GM20431 (cell line): ENCODE data around the gene PLXNA4.

Experiments
- in situ Hi-C: fragments of 300-500 bp; cut with MseI, MboI; formaldehyde crosslinking; loops from one replicate; pipeline ENCODE4 v1.15.0; 2020; ENCODE audit warnings: low sequenced_read_pairs; ENCODE audit not compliant: unreplicated experiment

The PLXNA4 gene

DNA sequence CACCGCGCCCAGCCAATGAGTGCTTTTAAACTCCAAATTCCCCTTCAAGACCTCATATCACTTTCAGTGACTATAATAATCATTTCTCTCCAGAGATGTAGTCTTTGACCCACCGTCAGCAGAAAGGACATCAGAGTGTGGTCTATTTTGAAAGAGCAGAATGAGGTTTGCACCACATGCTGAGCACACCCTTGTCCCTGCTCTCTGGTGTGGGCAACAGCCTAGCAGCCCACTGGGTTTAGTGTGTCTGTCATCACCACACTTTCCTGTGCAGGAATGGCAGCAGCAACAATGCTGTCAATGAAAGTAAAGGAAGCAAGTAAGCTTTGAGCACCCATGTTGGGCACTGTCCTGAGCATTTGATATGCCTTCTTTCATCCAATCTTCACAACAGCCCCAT is 122.4 kb downstream of the PLXNA4 start:
- in situ Hi-C loops = no loop called here

DNA sequence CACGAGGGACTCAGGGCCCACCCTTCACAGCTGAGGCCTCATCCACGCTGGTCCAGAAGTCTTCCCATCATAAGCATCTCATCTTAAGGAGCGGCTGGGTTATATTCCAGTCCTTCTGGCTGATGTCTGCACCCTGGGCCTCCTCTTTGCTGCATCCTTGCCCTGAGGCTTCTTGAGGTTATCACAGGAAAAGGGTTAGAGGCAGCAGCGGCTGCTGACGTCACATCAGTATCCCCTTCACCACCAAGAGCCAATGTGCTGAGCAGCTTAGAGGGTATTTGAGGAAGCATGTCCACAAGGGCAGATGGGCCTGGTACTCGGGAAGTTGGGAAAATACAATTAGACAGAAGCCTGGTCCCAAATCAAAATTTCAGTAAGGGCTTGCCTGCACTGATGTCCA is 125.1 kb downstream of the PLXNA4 start:
- in situ Hi-C loops = no loop called here

DNA sequence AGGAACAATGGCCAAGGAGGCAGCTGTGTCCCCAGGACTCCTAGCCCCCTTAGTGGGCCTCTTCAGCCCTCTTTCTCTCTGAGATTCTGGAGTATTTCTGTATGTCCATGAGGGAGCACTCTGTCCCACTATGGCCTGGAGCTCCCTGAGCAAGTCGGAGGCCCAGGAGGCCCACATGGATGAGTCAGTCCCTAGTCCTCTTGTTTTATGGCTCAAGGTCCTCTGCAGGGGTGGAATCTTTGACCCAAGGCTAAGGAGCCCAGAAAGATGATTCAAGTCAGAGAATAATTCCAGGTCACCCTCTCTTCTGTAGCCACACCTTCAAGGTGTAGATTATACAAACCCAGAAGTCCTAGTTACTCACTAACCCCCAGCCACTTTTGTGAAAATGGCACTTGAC is 125.6 kb downstream of the PLXNA4 start:
- in situ Hi-C loops = no loop called here

DNA sequence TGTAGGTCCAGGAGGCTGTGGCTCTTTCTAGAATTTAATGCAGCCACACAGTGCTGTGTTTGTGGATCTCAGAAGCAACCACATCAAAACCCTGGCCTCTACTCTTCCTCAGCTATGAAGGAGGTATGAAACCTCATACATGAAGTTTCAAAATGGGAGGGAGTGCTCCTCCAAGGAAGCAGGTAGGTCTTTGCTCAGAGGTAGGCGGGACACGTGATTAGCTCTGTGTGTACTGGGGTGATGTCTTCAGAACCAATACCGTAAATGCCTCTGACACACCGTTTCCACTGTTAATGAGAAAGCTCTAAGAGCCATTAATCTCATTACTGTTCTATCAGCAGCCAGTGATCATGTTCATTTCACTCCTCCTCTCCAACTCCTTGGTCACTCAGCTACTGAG is 126.1 kb downstream of the PLXNA4 start:
- in situ Hi-C loops = no loop called here

DNA sequence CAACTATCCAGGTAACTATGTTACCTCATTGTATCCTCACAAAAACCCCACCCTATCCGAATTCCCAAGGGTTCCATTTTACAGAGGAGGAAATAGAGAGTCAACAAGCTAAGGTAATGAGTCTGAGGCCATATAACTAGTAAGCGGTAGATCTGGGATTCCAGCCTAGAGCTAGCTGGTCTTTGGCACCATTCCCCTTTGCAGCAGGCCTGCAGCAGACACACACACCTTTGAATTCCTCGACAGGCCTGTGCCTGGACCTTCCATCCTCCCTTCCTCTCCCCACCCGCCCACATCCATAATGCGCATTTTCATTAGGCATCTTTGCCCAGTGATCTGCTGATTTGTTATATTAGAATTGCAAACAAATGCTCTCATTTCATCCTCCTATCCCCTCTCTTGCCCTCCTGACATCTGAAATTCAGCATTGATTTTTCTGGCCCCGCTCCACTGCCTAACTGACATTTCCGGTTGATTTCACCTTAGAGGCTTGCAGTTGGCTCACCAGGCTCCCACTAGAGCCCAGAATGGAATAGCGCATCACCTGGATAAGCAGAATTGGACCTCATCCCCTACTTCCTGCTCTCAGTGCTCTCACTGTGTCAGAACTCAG is 129.5 kb downstream of the PLXNA4 start:
- in situ Hi-C loops = no loop called here

DNA sequence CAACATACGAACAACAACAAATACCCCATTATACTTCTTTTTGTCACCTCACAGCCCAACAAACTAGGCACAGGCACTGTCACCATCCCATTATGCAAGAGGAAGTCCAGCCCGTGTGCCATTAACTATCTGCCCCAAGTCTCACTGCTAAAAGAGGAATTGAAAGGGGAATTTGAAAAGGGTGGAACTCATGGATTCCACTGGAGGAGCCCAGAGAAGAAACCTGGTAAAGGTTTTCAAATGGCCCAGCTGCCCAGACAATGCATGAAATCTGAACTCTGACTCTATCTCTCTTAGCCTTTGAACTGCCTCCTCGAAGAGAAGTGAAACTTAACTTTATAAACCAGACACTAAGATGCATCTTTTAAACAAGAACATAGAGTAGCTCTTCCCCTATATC is 130.0 kb downstream of the PLXNA4 start:
- in situ Hi-C loops = no loop called here

DNA sequence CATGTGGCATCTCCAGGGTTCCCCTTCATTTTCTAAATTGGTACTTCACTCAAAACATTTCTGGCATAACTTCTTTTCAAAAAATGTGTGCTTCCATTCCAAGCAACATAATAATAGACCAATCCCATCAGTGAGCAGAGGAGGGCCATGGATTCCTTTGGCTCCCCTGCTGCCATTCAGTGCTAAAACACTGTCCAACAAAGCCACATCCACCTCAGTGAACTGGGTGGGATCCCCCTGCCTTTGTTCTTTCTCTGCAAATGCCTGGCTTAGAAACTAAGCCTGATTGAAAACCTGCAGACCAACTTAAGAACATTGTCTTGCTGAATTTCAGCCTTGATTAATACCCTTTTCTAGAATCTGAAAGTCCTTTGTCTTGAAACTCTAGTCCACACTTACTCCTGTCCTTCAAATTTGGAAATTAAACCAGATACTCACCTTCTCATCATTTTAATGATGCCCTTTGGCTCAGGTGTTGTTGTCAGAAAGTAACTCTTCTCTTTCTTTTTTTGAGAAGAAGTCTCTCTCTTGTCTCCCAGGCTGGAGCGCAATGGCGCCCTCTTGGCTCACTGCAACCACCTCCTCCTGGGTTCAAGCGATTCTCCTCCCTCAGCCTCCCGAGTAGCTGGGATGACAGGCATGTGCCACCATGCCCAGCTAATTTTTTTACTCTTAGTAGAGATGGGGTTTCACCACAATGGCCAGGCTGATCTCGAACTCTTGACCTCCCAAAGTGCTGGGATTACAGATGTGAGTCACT is 132.3 kb downstream of the PLXNA4 start:
- in situ Hi-C loops = no loop called here

DNA sequence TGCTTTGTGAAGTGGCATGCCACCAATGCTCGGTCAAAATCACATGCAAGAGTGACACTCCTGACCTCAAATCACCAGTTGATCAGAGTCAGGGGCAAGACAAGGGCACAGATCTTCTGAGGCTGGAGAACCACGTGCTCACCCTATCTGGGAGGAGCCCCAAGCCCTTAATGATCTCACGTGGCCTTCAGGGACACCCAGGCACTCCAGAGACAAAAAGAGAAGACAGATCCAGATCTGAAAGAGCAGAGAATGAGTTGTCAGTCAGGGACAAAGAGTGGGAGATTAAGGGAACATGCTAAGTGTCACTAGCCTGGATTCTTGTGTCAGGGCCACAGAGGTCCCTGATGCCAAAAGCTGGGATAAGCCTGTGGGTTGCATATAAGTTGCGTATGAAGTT is 134.3 kb downstream of the PLXNA4 start:
- in situ Hi-C loops = no loop called here

DNA sequence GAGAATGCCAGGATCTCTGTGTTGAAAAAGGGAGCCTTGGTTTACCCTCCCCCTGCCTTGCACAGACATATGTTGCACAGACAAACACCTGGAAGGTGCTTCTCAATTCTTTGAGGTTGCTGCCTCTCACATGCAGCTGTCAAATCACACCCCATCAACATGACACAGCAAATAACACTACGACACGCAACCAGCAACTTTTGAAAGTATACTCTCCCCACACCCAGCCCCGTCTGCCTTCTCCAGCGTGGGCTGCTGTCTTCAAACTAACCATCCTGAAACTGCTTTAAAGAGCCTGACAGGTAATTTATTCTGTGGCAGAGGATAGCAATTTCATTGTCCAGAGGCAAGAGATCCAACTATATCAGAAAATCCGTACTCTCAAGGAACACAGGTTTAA is 136.1 kb downstream of the PLXNA4 start:
- in situ Hi-C loops = no loop called here

DNA sequence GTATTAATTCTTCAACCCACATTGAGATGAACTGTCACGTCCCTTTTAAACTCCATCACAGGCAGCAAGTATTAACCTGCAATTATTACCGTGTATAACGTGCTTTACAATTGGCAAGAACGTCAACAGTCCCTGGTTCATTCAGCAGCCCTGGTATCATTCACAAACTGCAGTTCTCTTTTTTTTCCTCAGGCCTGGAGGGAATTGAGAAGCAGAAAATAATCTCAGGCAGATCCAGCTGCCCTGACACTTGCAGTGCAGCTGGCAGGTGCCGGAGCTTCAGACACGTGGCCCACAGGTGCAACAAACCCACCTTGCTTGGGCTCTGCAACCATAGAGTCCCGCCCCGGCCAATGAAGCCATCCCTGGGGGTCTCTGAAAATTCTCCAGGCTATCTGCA is 137.3 kb downstream of the PLXNA4 start:
- in situ Hi-C loops = no loop called here

DNA sequence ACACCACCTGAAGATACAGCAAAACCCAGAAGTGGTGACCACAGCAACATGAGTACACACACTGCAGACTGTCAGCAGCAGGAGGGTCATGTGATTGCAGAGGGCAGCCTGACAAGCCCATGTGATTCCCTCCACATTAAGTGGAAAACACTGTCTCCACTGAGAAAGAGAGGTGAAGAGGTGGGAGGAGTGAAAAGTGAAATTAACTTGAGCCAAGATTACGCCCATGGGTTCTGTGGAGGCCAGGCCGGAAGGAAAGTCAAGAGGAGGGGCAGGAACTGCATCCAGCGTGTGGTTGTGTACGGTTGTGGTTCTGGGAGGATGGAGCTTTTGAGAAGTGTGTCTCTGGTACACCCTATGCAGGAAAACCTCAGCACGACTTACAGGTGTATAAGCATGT is 138.5 kb downstream of the PLXNA4 start:
- in situ Hi-C loops = no loop called here

DNA sequence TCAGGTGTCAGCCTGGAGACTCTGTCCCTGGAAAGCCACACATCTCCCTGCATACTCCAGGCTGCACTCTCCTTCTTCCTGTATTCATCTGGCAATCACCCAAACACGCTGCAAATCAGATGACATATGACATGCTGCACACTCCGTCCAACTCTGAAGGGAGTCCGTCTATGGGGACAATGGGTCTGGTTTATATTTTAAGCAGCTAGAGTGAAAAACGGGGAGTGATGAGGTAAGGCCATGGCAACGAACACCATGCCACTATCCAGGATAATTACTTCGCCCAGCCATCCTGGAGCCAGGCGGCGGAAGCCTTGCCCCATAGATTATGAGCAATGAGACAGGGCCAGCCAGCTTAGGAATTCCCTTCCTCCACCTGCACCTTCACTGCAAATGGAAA is 140.1 kb downstream of the PLXNA4 start:
- in situ Hi-C loops = no loop called here

DNA sequence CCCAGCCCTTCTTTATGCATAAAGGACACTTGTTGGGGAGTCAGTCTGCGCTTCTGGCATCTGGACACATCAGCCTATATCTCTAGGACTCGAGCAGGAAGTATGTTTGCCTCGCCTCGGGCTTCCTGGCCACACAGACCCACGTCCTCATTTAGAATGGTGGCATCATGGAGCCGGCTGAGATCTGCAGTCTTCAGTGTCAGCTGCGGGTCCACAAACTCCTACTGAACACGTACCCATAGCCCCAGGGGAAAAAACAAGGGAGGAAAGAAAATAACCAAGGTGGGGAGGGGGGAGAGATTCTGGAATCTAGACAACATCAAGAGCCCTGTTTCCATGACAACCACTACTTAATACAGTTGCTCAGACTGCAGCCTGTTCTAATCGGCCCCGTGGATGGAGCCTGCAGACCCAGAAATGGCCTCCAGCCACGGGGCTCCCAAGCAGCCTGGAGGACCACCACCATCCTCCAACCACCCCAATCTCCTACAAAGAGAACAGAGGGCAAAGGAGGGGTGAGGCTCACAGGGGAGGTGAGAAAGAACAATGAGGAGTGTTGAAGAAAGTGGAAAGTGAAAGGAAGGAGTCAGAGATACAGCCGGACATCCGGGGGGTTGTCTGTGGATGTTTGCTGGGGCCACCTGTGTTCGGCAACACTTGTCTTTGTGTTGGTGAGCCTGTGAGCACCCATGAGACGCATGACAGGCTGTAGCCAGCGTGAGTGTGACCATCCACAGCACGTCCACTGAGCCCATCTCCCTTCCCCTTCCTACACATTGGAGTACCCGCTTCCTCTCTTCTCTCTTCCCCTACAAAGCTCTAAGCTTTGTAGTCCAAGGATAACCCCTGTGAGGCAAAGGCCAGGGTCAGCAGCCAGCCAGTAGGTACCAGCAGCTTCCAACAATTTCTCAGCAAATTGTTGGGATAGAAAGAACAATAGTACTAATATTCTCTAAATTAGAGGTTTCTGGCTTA is 141.0 kb downstream of the PLXNA4 start:
- in situ Hi-C loops = no loop called here

DNA sequence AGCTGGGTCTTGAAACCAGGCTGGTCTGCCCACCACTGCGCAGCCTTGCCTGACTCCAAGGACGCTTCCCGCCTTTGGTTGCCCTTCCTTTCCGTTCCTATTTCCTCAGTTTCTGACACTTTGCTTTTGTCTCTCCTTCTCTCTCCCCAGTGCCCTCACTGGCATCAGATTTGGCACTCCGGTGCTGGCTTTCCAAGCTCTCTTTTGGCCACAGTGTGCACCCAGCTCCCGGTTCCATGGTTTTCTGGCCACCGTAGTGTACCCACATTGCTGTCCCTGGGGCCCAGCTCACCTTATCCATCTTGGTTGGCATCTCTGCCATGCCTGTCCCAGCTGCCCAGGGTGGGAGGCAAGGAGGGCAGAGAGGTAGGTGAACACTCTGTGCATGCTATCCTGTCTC is 142.2 kb downstream of the PLXNA4 start:
- in situ Hi-C loops = no loop called here

DNA sequence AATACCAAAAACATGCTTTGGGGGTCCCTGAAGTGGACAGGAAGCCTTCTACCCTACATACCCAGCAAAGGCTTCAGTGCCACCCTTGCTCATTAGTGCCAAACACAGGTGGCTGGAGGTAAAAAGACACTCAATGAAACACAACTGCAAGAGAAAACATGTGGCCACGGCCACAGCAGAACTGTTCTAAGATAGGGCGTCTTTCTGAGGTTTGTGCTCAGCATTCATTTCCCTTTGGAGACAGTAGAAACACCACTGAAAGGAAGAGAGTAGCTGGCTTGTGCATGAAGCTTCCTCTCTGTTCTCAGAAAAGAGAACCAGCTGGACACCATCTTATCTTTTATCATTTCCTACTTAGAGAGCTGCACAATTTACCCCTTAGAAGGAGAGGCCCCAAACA is 143.0 kb downstream of the PLXNA4 start:
- in situ Hi-C loops = no loop called here

DNA sequence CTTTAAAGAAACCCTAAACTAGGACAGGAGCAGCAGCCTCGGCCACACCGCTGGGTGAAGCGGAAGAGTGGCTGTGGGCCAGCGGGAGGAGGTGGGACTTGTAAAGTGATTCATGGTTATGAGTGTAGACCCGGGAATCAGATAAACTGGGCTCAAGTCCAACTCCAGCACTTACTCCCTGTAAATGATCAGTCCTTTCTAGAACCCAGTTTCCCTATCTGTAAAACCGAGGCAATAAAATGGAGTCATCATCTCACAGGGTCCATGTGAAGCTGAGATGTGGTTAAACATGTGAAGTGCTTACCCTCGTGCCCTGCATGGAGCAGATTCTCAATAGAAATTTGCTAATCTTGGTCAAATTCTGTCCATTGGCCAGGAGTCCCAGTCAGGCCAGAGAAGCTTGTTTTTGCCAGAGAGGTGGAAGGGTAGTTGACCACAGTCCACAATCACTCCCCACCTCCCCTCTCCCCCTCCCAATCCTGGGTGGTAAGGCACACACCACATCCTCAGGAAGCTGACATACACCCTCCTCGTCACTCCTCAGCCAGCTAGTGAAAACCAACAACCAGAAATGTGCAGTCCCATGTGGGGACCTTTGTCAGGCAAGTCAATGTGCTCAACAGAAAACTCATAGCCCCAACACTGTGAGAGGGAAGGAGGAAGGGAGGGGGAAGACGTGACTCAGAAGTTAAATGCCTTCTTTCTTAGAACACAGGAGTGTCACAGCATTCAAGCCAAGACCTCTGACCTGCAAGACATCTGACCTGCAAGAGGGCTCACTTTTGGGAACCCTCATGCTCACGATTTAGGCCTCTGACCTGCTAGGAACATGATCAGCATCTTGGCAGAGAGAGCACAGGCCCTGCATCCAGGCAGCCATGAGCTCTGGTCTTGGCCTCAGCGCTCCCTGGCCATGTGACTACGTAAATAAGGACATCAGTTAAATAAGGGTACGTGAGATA is 145.1 kb downstream of the PLXNA4 start:
- in situ Hi-C loops = no loop called here

DNA sequence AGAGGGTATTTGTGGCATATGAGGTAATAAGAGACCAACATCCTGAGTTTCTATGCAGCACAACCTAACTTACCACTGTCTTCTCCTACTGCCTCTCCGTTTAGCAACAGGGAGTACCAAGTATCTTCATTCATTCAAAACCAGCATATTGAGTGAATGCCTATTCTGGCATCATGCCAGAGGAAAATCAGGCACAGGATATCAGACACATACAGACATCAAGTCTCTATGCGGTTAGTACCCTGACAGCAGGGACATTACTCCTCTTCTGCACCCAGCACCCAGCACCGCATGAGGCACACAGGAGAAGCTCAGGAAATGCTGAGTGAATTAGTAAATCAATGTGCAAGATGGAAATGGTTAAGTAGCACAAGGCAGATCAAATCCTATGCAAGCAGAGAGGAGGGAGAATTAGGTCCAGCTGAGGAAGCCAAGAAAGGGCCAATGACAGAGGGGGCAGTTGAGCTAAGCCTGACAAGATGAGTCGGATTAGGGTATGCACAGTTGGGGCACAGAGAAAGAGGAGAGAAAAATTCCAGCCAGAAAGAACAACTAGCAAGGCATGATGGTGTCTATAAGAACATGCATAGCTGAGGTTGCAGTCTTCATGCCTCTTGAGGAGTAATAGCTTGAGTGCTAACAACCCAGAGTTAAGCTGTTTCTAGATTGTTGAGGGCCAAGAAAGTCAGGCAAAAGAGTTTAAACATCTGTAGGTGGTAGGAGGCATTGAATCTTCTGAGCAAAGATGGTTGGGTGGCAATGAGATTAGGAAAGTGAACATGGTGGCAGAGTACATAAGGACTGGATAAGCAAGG is 146.0 kb downstream of the PLXNA4 start:
- in situ Hi-C loops = no loop called here

DNA sequence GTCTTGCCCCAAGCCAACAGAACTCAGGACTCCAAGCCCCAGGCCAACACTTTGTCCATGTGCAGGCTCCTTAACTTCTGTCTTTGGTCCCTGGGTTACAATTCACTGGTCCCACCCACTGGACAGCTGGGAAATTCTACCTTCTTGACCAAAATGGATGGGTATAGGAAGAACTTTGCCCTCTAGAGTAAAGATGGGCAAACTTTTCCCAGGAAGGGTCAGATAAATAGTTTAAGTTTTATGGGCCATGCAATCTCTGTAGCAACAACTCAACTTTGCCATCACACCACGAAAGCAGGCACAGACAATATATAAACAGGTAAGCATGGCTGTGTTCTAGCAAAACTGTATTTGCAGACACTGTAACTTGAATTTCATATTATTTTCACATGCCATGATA is 147.1 kb downstream of the PLXNA4 start:
- in situ Hi-C loops = no loop called here
